ENCODE measurements around the gene SINHCAF. TPM values are rescaled to one million over a fixed set of nuclear protein-coding genes. Genes with fewer than 3 reads are reported as not detected.

The SINHCAF gene
- polyA plus RNA-seq, 1 donor, result 34.3 TPM

DNA sequence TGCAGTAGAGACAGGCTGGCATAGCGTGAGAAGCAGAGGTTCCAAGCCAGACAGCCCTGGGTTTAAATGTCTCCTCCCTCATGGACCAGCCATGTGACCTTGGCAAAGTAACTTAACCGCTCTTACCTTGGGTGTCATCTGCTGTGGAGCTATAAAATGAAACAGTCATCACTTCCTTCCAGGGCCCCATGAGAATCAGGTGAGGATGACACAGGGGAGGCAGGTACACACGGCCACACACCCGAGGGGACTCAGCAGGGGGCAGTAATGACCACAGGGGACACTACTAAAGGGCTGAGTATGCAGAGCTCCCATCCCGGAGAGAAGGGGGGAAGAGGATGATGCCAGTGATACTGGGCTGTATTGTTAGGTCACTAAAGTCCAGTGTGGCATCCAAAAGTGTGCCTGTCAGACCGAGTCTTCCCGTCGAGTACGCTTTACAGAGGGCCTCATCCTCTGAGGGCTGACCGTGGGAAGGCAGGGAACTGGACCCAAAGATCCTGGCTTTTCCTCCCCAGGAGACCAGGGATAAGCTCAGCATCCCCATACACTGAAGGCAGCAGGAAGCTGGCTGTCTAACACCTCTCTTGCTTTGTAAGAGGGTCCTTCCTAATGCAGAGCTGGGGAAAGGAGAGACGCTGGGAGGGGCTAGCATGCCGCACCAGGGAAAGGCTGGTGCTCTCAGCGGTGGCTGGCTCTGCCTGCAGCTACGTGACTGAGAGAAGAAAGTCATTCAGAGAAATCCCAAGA lies 94.2 kb downstream of the SINHCAF start:
- DNase-seq, result no peak
